GM21723 (cell line): ENCODE measurements around the gene IFNL1.
"Not testable (repeated sequence)": the region's sequence is repeated elsewhere in the genome, so short reads cannot be mapped to it uniquely, and the experiment has no call there.

ENCODE experiments used
- ATAC-seq: cut with Tn5 transposase; IDR thresholded peaks from one replicate; pipeline ENCODE4 v1.9.1; 2021; ENCODE audit warnings: mild to moderate bottlenecking, moderate library complexity; ENCODE audit not compliant: unreplicated experiment

The IFNL1 gene

DNA sequence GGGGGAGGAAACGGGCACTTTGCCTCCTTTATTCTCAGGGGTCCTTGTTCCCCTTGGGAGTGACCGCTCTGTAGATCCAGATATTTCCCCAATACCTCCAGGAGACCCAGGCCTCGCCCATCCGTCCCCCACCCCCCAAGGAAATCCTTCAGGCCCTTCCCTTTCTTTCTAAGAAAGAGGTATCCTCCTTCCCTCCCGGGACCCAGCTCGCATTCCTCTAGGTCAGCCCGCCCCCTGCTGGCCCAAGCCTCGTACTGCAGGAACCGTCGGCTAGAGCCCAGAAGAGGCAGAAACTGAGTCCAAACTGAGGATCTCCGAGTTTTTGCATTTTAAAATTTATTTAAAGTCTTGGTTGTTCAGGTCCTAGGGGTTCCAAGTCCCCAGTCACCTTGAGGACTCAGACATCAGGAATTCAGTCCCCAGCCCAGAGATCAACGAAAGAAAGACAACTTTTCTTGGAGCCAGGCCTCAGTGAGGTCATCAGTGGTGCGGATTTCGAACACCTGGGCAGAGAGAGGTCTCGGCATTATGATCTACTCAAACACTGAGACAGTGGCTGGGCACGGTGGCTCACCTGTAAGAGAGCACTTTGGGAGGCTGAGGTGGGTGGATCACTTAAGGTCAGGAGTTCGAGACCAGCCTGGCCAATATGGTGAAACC, 32.0 kb downstream of the IFNL1 start:
- no peak for ATAC-seq

DNA sequence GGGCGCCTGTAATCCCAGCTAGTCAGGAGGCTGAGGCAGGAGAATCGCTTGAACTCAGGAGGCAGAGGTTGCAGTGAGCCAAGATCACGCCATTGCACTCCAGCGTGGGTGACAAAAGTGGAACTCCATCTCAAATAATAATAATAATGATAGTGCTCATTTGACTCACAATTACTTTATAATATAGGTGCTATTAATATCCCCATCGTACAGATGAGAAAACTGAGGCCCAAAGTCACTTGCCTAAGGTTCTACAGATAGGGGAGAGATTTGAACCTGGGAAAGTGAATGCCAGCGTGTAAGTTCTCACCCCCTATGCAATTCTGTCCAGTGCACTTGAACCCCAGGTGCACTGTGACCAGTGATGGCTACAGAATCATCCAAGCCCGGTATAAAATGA, 33.7 kb downstream of the IFNL1 start:
- ATAC-seq: no peak

DNA sequence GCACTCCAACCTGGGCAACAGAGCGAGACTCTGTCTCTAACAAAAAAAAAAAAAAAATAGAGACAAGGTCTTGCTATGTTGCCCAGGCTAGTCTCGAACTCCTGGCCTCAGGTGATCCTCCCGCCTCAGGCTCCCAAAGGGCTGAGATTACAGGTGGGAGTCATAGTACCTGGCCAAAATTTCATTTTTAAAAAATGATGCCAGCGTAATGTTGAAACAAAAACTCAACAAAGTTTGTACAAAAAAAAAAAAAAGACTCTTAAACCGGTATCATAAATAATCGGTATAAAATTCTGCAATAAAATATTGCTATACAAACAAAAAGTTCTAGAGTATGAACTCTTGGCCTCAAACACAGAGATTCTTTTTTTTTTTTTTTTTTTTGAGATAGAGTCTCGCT, 36.1 kb downstream of the IFNL1 start:
- no peak for ATAC-seq

- ATAC-seq: not testable (repeated sequence)
Measured at GRCh38 chr19:39332738-39333137, 36.5 kb downstream of the IFNL1 start.

- no peak for ATAC-seq
Measured at GRCh38 chr19:39333507-39333906, 37.3 kb downstream of the IFNL1 start.

DNA sequence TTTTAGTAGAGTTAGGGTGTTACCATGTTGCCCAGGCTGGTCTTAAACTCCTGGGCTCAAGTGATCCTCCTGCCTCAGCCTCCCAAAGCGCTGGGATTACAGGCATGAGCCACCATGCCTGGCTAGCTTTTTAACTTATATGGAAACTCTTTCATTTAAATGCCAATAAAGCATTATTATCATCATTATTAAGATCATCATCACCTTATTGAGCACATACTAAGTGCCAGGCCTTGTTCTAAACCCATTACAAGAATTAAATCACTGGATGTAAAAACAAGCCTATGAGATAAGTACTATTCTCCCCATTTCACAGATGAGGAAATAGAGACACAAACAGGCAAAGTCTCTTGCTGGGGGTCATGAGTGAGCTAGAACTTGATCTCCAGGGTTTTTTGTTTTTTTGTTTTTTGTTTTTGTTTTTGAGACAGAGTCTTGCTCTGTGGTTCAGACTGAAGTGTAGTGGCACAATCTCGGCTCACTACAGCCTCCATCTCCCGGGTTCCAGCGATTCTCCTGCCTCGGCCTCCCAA, 38.3 kb downstream of the IFNL1 start:
- ATAC-seq: no peak

GRCh38 chr19:39335168-39335548, 39.0 kb downstream of the IFNL1 start:
- peak; percentile 17 for ATAC-seq

- ATAC-seq: no peak
Measured at GRCh38 chr19:39336483-39336882, 40.3 kb downstream of the IFNL1 start.

GRCh38 chr19:39339674-39340073, 43.5 kb downstream of the IFNL1 start:
- ATAC-seq: no peak

DNA sequence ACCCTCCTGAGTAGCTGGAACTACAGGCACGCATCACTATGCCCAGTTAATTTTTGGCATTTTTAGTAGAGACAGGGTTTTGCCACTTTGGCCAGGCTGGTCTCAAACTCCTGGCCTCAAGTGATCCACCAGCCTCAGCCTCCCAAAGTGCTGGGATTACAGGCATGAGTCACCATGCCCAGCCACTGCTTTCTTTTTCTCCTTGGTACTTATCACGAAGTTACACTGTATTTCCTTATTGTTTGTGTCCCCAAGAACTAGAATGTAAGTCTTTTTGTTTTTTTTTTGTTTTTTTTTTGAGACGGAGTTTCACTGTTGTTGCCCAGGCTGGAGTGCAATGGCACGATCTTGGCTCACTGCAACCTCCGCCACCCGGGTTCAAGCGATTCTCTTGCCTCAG, 43.9 kb downstream of the IFNL1 start:
- not testable (repeated sequence) for ATAC-seq

- no peak for ATAC-seq
Measured at GRCh38 chr19:39341129-39341718, 45.0 kb downstream of the IFNL1 start.

GRCh38 chr19:39341719-39342604, 45.8 kb downstream of the IFNL1 start, which contains the start of gene SAMD4B:
TSS of gene SAMD4B (plus strand) at chr19:39342421. CDS start at chr19:39356894, 14,473 bp downstream.
- ATAC-seq: peak; percentile 86

GRCh38 chr19:39342647-39343305, 46.6 kb downstream of the IFNL1 start:
- no peak for ATAC-seq

- no peak for ATAC-seq
Measured at GRCh38 chr19:39345956-39346355, 49.7 kb downstream of the IFNL1 start.

DNA sequence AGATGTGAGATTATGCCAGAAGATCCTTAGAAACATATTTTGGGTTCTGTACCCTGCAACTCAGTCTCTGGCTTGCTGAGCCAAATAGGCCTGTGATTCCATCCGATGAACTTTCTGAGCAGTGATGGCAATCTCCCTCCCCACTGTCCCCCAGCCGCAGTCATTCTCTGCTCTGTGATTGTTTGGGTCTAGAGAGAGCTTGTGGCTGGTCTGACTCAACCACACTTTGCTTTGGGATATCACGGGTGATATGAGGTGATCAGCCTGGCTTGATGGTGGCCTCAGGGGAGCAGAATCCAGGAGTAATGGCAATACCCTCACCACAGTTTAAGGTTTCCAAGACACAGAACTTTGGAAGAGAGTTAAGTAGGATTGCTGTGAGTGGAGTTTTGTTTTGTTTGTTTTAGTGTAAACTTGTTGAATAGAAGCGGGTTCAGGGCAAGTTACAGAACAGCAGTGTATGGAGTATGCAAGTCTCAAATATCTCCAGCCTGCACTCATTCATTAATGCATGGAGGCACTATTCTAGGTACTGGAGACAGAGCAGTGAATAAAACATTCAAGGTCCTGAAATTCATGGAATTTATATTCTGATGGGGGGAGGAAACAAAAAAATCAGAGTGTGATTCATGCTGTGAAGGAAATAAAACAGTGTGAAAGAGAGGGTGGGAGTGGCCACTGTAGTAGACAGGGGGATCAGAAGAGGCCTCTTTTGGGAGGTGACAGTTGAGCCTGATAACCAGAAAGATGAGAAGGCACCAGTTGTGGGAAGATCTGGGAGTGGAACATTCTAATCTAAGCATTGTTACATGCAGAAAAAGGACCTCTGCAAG, 51.3 kb downstream of the IFNL1 start:
- no peak for ATAC-seq
